Hindlimb muscle (tissue), 1 donor: ENCODE measurements around the gene PIP5KL1. TPM values are rescaled to one million over a fixed set of nuclear protein-coding genes. Genes with fewer than 3 reads are reported as not detected.

Experiments
- polyA plus RNA-seq: library from polyadenylated mRNA; unstranded; fragments of 120-200 nt; gene quantifications from one replicate; pipeline ENCODE4 v1.2.1, GENCODE V29; 2013; ENCODE audit not compliant: insufficient read length

PIP5KL1 gene
- polyA plus RNA-seq, 1 donor = 3.3 TPM

Other genes starting within 250 kb of the PIP5KL1 start
- gene CFAP157, start 223.8 kb downstream of the PIP5KL1 start, polyA plus RNA-seq = 1.4 TPM
- gene PTRH1, start 215.1 kb downstream of the PIP5KL1 start, polyA plus RNA-seq = 10.3 TPM
- gene TTC16, start 214.7 kb downstream of the PIP5KL1 start, polyA plus RNA-seq = 0.04 TPM
- gene TOR2A, start 195.5 kb downstream of the PIP5KL1 start, polyA plus RNA-seq = 9.7 TPM
- gene SH2D3C, start 152.1 kb downstream of the PIP5KL1 start, polyA plus RNA-seq = 28.2 TPM
- gene CDK9, start 144.7 kb downstream of the PIP5KL1 start, polyA plus RNA-seq = 58.7 TPM
- gene FPGS, start 127.9 kb downstream of the PIP5KL1 start, polyA plus RNA-seq = 48.6 TPM
- 71.6 TPM for gene ENG, start 76.1 kb downstream of the PIP5KL1 start, polyA plus RNA-seq
- gene AK1, start 53.1 kb downstream of the PIP5KL1 start, polyA plus RNA-seq = 1,359 TPM
- gene ST6GALNAC6, start 31.2 kb downstream of the PIP5KL1 start, polyA plus RNA-seq = 70.5 TPM
- 46.7 TPM for gene ST6GALNAC4, start 13.7 kb downstream of the PIP5KL1 start, polyA plus RNA-seq
- gene DPM2, start 7.1 kb upstream of the PIP5KL1 start, polyA plus RNA-seq = 21.8 TPM
- gene EEIG1, start 50.2 kb upstream of the PIP5KL1 start, polyA plus RNA-seq = 17.8 TPM
- 7.0 TPM for gene NAIF1, start 136.5 kb upstream of the PIP5KL1 start, polyA plus RNA-seq
- gene SLC25A25, start 137.5 kb upstream of the PIP5KL1 start, polyA plus RNA-seq = 14.9 TPM
- gene PTGES2, start 197.0 kb upstream of the PIP5KL1 start, polyA plus RNA-seq = 38.8 TPM
- gene LCN2, start 218.7 kb upstream of the PIP5KL1 start, polyA plus RNA-seq = 1.1 TPM
- gene BBLN, start 229.5 kb upstream of the PIP5KL1 start, polyA plus RNA-seq = 34.3 TPM